ENCODE results near the gene CCDC170. TPM values are rescaled to one million over a fixed set of nuclear protein-coding genes. Genes with fewer than 3 reads are reported as not detected.

Gene CCDC170
- total and polyA plus RNA-seq, 2 experiments from 2014 or later: 1.2 TPM

DNA sequence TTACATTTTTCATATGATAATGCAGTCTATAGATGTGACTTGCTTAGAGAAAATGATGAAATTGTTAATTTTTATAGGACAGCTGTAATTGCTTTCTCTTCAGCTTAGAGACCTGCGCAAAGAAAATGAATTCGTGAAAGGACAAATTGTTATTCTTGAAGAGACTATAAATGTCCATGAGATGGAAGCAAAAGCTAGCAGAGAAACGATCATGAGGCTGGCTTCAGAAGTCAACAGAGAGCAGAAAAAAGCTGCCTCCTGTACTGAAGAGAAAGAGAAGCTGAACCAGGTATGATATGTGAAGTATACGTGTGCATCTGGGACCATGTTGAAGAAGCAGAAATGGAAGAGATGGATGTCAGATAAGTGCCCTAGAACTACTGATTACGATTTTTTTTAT, 54.4 kb downstream of the CCDC170 start:
- no peaks in the 10 kb centered on the region for H3K9me2 ChIP-seq (replicated peaks; ENCODE audit: insufficient read depth)
- H3K4me1 ChIP-seq (ENCODE audit: insufficient read depth): no peaks in the 10 kb centered on the region
- no peaks in the 10 kb centered on the region for H3K79me2 ChIP-seq
- H3K27me3 ChIP-seq: no peaks in the 10 kb centered on the region
- H3K36me3 ChIP-seq (replicated peaks; ENCODE audit: insufficient read depth, low read depth): no peaks in the 10 kb centered on the region
- no peak for DNase-seq (ENCODE audit: low spot score)
- no peaks in the 10 kb centered on the region for H4K20me1 ChIP-seq (ENCODE audit: insufficient read depth, poor library complexity, severe bottlenecking)
- no peaks in the 10 kb centered on the region for H3K9me3 ChIP-seq (ENCODE audit: low read depth)
- no peak overlapping the region for H3K4me2 ChIP-seq
- H3K27ac ChIP-seq: no peak overlapping the region
- H3K4me3 ChIP-seq: no peak overlapping the region
- WGBS (ENCODE audit: low lambda C conversion rate, missing lambda C conversion rate): 91% methylated on average over 5 of the region's 5 CpGs
- TF ChIP-seq EZH2 (IDR thresholded peaks at IDR 0.05; ENCODE audit: borderline replicate concordance) (no peak), EZH2phosphoT487 (IDR thresholded peaks at IDR 0.05; ENCODE audit: low read depth, severe bottlenecking, unreplicated experiment) (no peak)
- TF ChIP-seq, protein P1, sequence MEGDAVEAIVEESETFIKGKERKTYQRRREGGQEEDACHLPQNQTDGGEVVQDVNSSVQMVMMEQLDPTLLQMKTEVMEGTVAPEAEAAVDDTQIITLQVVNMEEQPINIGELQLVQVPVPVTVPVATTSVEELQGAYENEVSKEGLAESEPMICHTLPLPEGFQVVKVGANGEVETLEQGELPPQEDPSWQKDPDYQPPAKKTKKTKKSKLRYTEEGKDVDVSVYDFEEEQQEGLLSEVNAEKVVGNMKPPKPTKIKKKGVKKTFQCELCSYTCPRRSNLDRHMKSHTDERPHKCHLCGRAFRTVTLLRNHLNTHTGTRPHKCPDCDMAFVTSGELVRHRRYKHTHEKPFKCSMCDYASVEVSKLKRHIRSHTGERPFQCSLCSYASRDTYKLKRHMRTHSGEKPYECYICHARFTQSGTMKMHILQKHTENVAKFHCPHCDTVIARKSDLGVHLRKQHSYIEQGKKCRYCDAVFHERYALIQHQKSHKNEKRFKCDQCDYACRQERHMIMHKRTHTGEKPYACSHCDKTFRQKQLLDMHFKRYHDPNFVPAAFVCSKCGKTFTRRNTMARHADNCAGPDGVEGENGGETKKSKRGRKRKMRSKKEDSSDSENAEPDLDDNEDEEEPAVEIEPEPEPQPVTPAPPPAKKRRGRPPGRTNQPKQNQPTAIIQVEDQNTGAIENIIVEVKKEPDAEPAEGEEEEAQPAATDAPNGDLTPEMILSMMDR (IDR thresholded peaks at IDR 0.05; ENCODE audit: poor library complexity): no peak
- no peak overlapping the region for H2AFZ ChIP-seq

DNA sequence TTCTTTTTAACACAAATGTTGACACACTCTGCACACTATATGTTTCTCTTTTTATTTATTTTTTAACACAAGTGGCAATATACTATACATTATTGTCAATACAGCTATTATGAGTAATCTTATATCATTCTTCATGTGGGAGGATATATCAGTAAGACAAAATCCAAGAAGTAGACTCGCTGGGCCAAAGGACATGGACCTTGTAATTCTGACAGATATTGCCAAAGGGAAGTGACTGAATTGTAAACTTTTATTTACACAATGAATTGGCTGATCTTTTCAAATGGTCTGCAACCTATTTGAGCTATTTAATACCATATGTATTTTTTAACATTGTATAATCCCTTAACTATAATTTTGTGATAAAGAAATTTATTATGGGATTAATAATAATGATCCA, 56.0 kb downstream of the CCDC170 start:
- Histone ChIP-seq H3K27ac (no peak overlapping the region), H3K36me3 (replicated peaks; ENCODE audit: insufficient read depth, low read depth) (no peaks in the 10 kb centered on the region), H2AFZ (no peak overlapping the region), H3K79me2 (no peaks in the 10 kb centered on the region), H3K4me3 (no peak overlapping the region), H3K27me3 (no peaks in the 10 kb centered on the region), H3K4me1 (ENCODE audit: insufficient read depth) (no peaks in the 10 kb centered on the region), H3K4me2 (no peak overlapping the region), H3K9me3 (ENCODE audit: low read depth) (no peaks in the 10 kb centered on the region), H3K9me2 (replicated peaks; ENCODE audit: insufficient read depth) (no peaks in the 10 kb centered on the region), H4K20me1 (ENCODE audit: insufficient read depth, poor library complexity, severe bottlenecking) (no peaks in the 10 kb centered on the region)
- WGBS (ENCODE audit: low lambda C conversion rate, missing lambda C conversion rate): 83% methylated on average over 1 of the region's 1 CpG
- TF ChIP-seq EZH2phosphoT487 (IDR thresholded peaks at IDR 0.05; ENCODE audit: low read depth, severe bottlenecking, unreplicated experiment) (no peak), EZH2 (IDR thresholded peaks at IDR 0.05; ENCODE audit: borderline replicate concordance) (no peak)
- TF ChIP-seq, protein P1 (IDR thresholded peaks at IDR 0.05; ENCODE audit: poor library complexity): no peak
- no peak for DNase-seq (ENCODE audit: low spot score)

DNA sequence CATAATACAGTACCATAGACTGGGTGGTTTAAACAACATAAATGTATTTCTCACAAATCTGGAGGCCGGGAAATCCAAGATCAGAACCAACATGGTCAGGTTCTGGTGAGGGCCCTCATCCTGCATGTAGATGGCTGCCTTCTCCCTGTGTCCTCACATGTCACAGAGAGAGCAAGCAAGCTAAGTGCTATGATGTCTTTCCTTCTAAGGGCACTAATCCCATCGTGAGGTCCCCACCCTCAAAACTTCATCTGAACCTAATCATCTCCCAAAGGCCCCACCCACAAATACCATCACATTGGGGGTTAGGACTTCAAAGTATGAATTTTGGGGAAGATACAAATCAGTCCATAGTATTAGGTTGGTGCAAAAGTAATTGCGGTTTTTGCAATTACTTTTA, 56.8 kb downstream of the CCDC170 start:
- H4K20me1 ChIP-seq (ENCODE audit: insufficient read depth, poor library complexity, severe bottlenecking): no peaks in the 10 kb centered on the region
- no peaks in the 10 kb centered on the region for H3K36me3 ChIP-seq (replicated peaks; ENCODE audit: insufficient read depth, low read depth)
- H3K27me3 ChIP-seq: no peaks in the 10 kb centered on the region
- H2AFZ ChIP-seq: no peak overlapping the region
- no peak for DNase-seq (ENCODE audit: low spot score)
- no peak overlapping the region for H3K4me3 ChIP-seq
- no peak overlapping the region for H3K27ac ChIP-seq
- no peaks in the 10 kb centered on the region for H3K4me1 ChIP-seq (ENCODE audit: insufficient read depth)
- TF ChIP-seq, protein P1 (IDR thresholded peaks at IDR 0.05; ENCODE audit: poor library complexity): no peak
- TF ChIP-seq EZH2 (IDR thresholded peaks at IDR 0.05; ENCODE audit: borderline replicate concordance): no peak
- TF ChIP-seq EZH2phosphoT487 (IDR thresholded peaks at IDR 0.05; ENCODE audit: low read depth, severe bottlenecking, unreplicated experiment): no peak
- H3K9me2 ChIP-seq (replicated peaks; ENCODE audit: insufficient read depth): no peaks in the 10 kb centered on the region
- H3K4me2 ChIP-seq: no peak overlapping the region
- H3K79me2 ChIP-seq: no peaks in the 10 kb centered on the region
- H3K9me3 ChIP-seq (ENCODE audit: low read depth): no peaks in the 10 kb centered on the region
- WGBS (ENCODE audit: low lambda C conversion rate, missing lambda C conversion rate): 95% methylated on average over 3 of the region's 3 CpGs
